Measurements from ENCODE around the gene EPHA8.

EPHA8 gene

GRCh38 chr1:22600817-22601605, 37.7 kb downstream of the EPHA8 start:
- DNase-seq, result no peak
- WGBS, result 86% methylated on average over 39 of the region's 39 CpGs
- Histone ChIP-seq H3K4me3 (ENCODE audit: insufficient read depth in 1 of 2, low read depth in 1 of 2, low read length in 2 of 2) (no peak overlapping the region), H2BK5ac (ENCODE audit: low read depth, low read length, poor library complexity, severe bottlenecking) (no peak overlapping the region), H3K27ac (ENCODE audit: low read length, poor library complexity, severe bottlenecking) (no peak overlapping the region), H3K9ac (ENCODE audit: low read length) (no peak overlapping the region), H2AK5ac (ENCODE audit: low read length, severe bottlenecking) (no peak overlapping the region), H3K23ac (ENCODE audit: low read length in 2 of 2) (no peak overlapping the region), H3K4me2 (ENCODE audit: low read length, poor library complexity, severe bottlenecking) (no peak overlapping the region), H3K79me1 (replicated peaks; ENCODE audit: low read length, poor library complexity, severe bottlenecking) (no peaks in the 10 kb centered on the region), H4K91ac (ENCODE audit: low read length) (no peak overlapping the region), H3K9me3 (ENCODE audit: control insufficient read depth, low read length) (no peaks in the 10 kb centered on the region), H2BK12ac (ENCODE audit: low read length in 2 of 2) (no peak overlapping the region), H3K4ac (ENCODE audit: low read depth in 1 of 2, low read length in 2 of 2) (no peak overlapping the region), H3K36me3 (ENCODE audit: control insufficient read depth in 1 of 2, insufficient read depth in 2 of 2, low read depth in 1 of 2, low read length in 2 of 2) (no peaks in the 10 kb centered on the region), H4K8ac (ENCODE audit: low read length) (no peak overlapping the region), H3K14ac (ENCODE audit: low read length in 2 of 2) (peak overlapping the region in 1 of 2 experiments; percentile 30), H3K27me3 (ENCODE audit: control insufficient read depth in 1 of 2, insufficient read depth in 1 of 2, low read length in 2 of 2) (peaks cover 34 to 76% of the 10 kb centered on the region in 2 experiments), H3K18ac (ENCODE audit: low read depth in 1 of 2, low read length in 2 of 2) (no peak overlapping the region), H2BK15ac (ENCODE audit: low read depth, poor library complexity, severe bottlenecking) (peak overlapping the region; percentile 75), H2AFZ (ENCODE audit: low read depth, low read length) (no peak overlapping the region), H3K4me1 (ENCODE audit: control insufficient read depth, insufficient read depth, low read depth, low read length) (no peaks in the 10 kb centered on the region), H2BK120ac (ENCODE audit: low read depth, low read length) (no peak overlapping the region)

DNA sequence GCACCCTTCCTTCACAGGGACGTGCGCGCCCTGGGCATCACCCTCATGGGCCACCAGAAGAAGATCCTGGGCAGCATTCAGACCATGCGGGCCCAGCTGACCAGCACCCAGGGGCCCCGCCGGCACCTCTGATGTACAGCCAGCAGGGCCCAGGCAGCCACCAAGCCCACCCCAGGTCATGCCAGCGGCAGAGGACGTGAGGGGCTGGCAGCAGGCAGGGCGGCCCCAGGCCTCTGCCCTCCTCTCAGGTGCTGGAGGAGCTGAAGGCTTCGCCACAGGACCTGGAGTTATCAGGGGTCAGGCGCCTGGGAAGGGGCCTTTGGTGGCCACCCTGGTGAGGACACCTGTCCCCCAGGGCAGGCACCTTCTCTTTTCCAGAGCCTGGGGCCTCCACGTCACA, 38.3 kb downstream of the EPHA8 start:
- no peak overlapping the region for H3K4me3 ChIP-seq (ENCODE audit: insufficient read depth in 1 of 2, low read depth in 1 of 2, low read length in 2 of 2)
- H3K4ac ChIP-seq (ENCODE audit: low read depth in 1 of 2, low read length in 2 of 2), result no peak overlapping the region
- 88% methylated on average over 12 of the region's 12 CpGs for WGBS
- no peak overlapping the region for H4K91ac ChIP-seq (ENCODE audit: low read length)
- no peak overlapping the region for H3K4me2 ChIP-seq (ENCODE audit: low read length, poor library complexity, severe bottlenecking)
- peak overlapping the region; percentile 75 for H2BK15ac ChIP-seq (ENCODE audit: low read depth, poor library complexity, severe bottlenecking)
- H3K18ac ChIP-seq (ENCODE audit: low read depth in 1 of 2, low read length in 2 of 2), result no peak overlapping the region
- H3K23ac ChIP-seq (ENCODE audit: low read length in 2 of 2), result no peak overlapping the region
- H3K27ac ChIP-seq (ENCODE audit: low read length, poor library complexity, severe bottlenecking), result no peak overlapping the region
- H3K14ac ChIP-seq (ENCODE audit: low read length in 2 of 2), result no peak overlapping the region
- H2BK5ac ChIP-seq (ENCODE audit: low read depth, low read length, poor library complexity, severe bottlenecking), result no peak overlapping the region
- DNase-seq, result no peak
- no peaks in the 10 kb centered on the region for H3K79me1 ChIP-seq (replicated peaks; ENCODE audit: low read length, poor library complexity, severe bottlenecking)
- H2BK120ac ChIP-seq (ENCODE audit: low read depth, low read length), result no peak overlapping the region
- H3K4me1 ChIP-seq (ENCODE audit: control insufficient read depth, insufficient read depth, low read depth, low read length), result no peaks in the 10 kb centered on the region
- no peak overlapping the region for H4K8ac ChIP-seq (ENCODE audit: low read length)
- H3K9ac ChIP-seq (ENCODE audit: low read length), result no peak overlapping the region
- no peaks in the 10 kb centered on the region for H3K36me3 ChIP-seq (ENCODE audit: control insufficient read depth in 1 of 2, insufficient read depth in 2 of 2, low read depth in 1 of 2, low read length in 2 of 2)
- H2AK5ac ChIP-seq (ENCODE audit: low read length, severe bottlenecking), result no peak overlapping the region
- no peaks in the 10 kb centered on the region for H3K9me3 ChIP-seq (ENCODE audit: control insufficient read depth, low read length)
- no peak overlapping the region for H2AFZ ChIP-seq (ENCODE audit: low read depth, low read length)
- peaks cover 35 to 79% of the 10 kb centered on the region in 2 experiments for H3K27me3 ChIP-seq (ENCODE audit: control insufficient read depth in 1 of 2, insufficient read depth in 1 of 2, low read length in 2 of 2)
- H2BK12ac ChIP-seq (ENCODE audit: low read length in 2 of 2), result no peak overlapping the region

- H3K18ac ChIP-seq (ENCODE audit: low read depth in 1 of 2, low read length in 2 of 2), result no peak overlapping the region
- H3K23ac ChIP-seq (ENCODE audit: low read length in 2 of 2), result no peak overlapping the region
- H2BK120ac ChIP-seq (ENCODE audit: low read depth, low read length), result no peak overlapping the region
- no peak overlapping the region for H2BK15ac ChIP-seq (ENCODE audit: low read depth, poor library complexity, severe bottlenecking)
- no peak overlapping the region for H2AFZ ChIP-seq (ENCODE audit: low read depth, low read length)
- no peaks in the 10 kb centered on the region for H3K36me3 ChIP-seq (ENCODE audit: control insufficient read depth in 1 of 2, insufficient read depth in 2 of 2, low read depth in 1 of 2, low read length in 2 of 2)
- no peak for DNase-seq
- H3K9ac ChIP-seq (ENCODE audit: low read length), result no peak overlapping the region
- no peaks in the 10 kb centered on the region for H3K9me3 ChIP-seq (ENCODE audit: control insufficient read depth, low read length)
- WGBS, result 85% methylated on average over 18 of the region's 18 CpGs
- no peak overlapping the region for H3K4ac ChIP-seq (ENCODE audit: low read depth in 1 of 2, low read length in 2 of 2)
- H3K4me1 ChIP-seq (ENCODE audit: control insufficient read depth, insufficient read depth, low read depth, low read length), result no peaks in the 10 kb centered on the region
- no peak overlapping the region for H3K27ac ChIP-seq (ENCODE audit: low read length, poor library complexity, severe bottlenecking)
- H4K8ac ChIP-seq (ENCODE audit: low read length), result no peak overlapping the region
- no peak overlapping the region for H3K4me2 ChIP-seq (ENCODE audit: low read length, poor library complexity, severe bottlenecking)
- H2BK5ac ChIP-seq (ENCODE audit: low read depth, low read length, poor library complexity, severe bottlenecking), result no peak overlapping the region
- H3K4me3 ChIP-seq (ENCODE audit: insufficient read depth in 1 of 2, low read depth in 1 of 2, low read length in 2 of 2), result no peak overlapping the region
- H3K14ac ChIP-seq (ENCODE audit: low read length in 2 of 2), result no peak overlapping the region
- no peak overlapping the region for H4K91ac ChIP-seq (ENCODE audit: low read length)
- H3K79me1 ChIP-seq (replicated peaks; ENCODE audit: low read length, poor library complexity, severe bottlenecking), result no peaks in the 10 kb centered on the region
- no peak overlapping the region for H2AK5ac ChIP-seq (ENCODE audit: low read length, severe bottlenecking)
- H3K27me3 ChIP-seq (ENCODE audit: control insufficient read depth in 1 of 2, insufficient read depth in 1 of 2, low read length in 2 of 2), result peaks cover 36 to 82% of the 10 kb centered on the region in 2 experiments
- H2BK12ac ChIP-seq (ENCODE audit: low read length in 2 of 2), result no peak overlapping the region
Observed at GRCh38 chr1:22602060-22602740, 38.9 kb downstream of the EPHA8 start.

- Histone ChIP-seq H2AK5ac (ENCODE audit: low read length, severe bottlenecking) (no peak overlapping the region), H4K91ac (ENCODE audit: low read length) (no peak overlapping the region), H3K9ac (ENCODE audit: low read length) (no peak overlapping the region), H3K79me1 (replicated peaks; ENCODE audit: low read length, poor library complexity, severe bottlenecking) (no peaks in the 10 kb centered on the region), H3K14ac (ENCODE audit: low read length in 2 of 2) (no peak overlapping the region), H2BK5ac (ENCODE audit: low read depth, low read length, poor library complexity, severe bottlenecking) (no peak overlapping the region), H3K27me3 (ENCODE audit: control insufficient read depth in 1 of 2, insufficient read depth in 1 of 2, low read length in 2 of 2) (peaks cover 55 to 87% of the 10 kb centered on the region in 2 experiments), H3K27ac (ENCODE audit: low read length, poor library complexity, severe bottlenecking) (no peak overlapping the region), H2BK12ac (ENCODE audit: low read length in 2 of 2) (no peak overlapping the region), H2BK120ac (ENCODE audit: low read depth, low read length) (no peak overlapping the region), H4K8ac (ENCODE audit: low read length) (no peak overlapping the region), H3K18ac (ENCODE audit: low read depth in 1 of 2, low read length in 2 of 2) (no peak overlapping the region), H3K23ac (ENCODE audit: low read length in 2 of 2) (no peak overlapping the region), H2BK15ac (ENCODE audit: low read depth, poor library complexity, severe bottlenecking) (no peak overlapping the region), H2AFZ (ENCODE audit: low read depth, low read length) (no peak overlapping the region), H3K4me2 (ENCODE audit: low read length, poor library complexity, severe bottlenecking) (no peak overlapping the region), H3K4me1 (ENCODE audit: control insufficient read depth, insufficient read depth, low read depth, low read length) (no peaks in the 10 kb centered on the region), H3K4me3 (ENCODE audit: insufficient read depth in 1 of 2, low read depth in 1 of 2, low read length in 2 of 2) (no peak overlapping the region), H3K9me3 (ENCODE audit: control insufficient read depth, low read length) (no peaks in the 10 kb centered on the region), H3K36me3 (ENCODE audit: control insufficient read depth in 1 of 2, insufficient read depth in 2 of 2, low read depth in 1 of 2, low read length in 2 of 2) (no peaks in the 10 kb centered on the region), H3K4ac (ENCODE audit: low read depth in 1 of 2, low read length in 2 of 2) (no peak overlapping the region)
- 74% methylated on average over 3 of the region's 4 CpGs for WGBS
- no peak for DNase-seq
Observed at GRCh38 chr1:22606161-22606560, 42.9 kb downstream of the EPHA8 start.
